Ishikawa (cell line): ENCODE measurements around the gene MOB2.

Experiments used
- CEBPB ChIP-seq: IDR thresholded peaks from 2 replicates; pipeline ENCODE4 v1.6.1; 2012
- CREB1 ChIP-seq: IDR thresholded peaks from 2 replicates; pipeline ENCODE4 v1.6.1; 2012; ENCODE audit warnings: low read depth
- EGR1 ChIP-seq: IDR thresholded peaks from 2 replicates; pipeline ENCODE4 v1.6.1; 2012
- EP300 ChIP-seq: IDR thresholded peaks from 2 replicates; pipeline ENCODE4 v1.6.1; 2012; ENCODE audit warnings: borderline replicate concordance
- FOXM1 ChIP-seq: IDR thresholded peaks from 2 replicates; pipeline ENCODE4 v1.6.1; 2012; ENCODE audit warnings: low read depth, borderline replicate concordance
- NFIC ChIP-seq: IDR thresholded peaks from 2 replicates; pipeline ENCODE4 v1.6.1; 2012
- RAD21 ChIP-seq: IDR thresholded peaks from 2 replicates; pipeline ENCODE4 v1.6.1; 2012; ENCODE audit warnings: low read depth
- TAF1 ChIP-seq: IDR thresholded peaks from 2 replicates; pipeline ENCODE4 v1.6.1; 2012; ENCODE audit warnings: low read depth, mild to moderate bottlenecking
- TCF12 ChIP-seq: IDR thresholded peaks from 2 replicates; pipeline ENCODE4 v1.6.1; 2012; ENCODE audit warnings: low read depth
- TEAD4 ChIP-seq: IDR thresholded peaks from 2 replicates; pipeline ENCODE4 v1.6.1; 2012
- YY1 ChIP-seq: IDR thresholded peaks from 2 replicates; pipeline ENCODE4 v1.6.1; 2012; ENCODE audit warnings: low read depth
- ZBTB7A ChIP-seq: IDR thresholded peaks from 2 replicates; pipeline ENCODE4 v1.6.1; 2012; ENCODE audit warnings: low read depth
- TF ChIP-seq, protein P1 (sequence below): IDR thresholded peaks from 2 replicates; pipeline ENCODE4 v1.6.1; 2012
- TF ChIP-seq, protein P2 (sequence below): IDR thresholded peaks from 2 replicates; pipeline ENCODE4 v1.6.1; 2012; ENCODE audit warnings: low read depth, mild to moderate bottlenecking
- TF ChIP-seq, protein P3 (sequence below): IDR thresholded peaks from 2 replicates; pipeline ENCODE4 v1.6.1; 2012

MOB2 gene, protein sequence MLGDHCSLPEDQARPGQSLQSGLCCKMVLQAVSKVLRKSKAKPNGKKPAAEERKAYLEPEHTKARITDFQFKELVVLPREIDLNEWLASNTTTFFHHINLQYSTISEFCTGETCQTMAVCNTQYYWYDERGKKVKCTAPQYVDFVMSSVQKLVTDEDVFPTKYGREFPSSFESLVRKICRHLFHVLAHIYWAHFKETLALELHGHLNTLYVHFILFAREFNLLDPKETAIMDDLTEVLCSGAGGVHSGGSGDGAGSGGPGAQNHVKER

DNA sequence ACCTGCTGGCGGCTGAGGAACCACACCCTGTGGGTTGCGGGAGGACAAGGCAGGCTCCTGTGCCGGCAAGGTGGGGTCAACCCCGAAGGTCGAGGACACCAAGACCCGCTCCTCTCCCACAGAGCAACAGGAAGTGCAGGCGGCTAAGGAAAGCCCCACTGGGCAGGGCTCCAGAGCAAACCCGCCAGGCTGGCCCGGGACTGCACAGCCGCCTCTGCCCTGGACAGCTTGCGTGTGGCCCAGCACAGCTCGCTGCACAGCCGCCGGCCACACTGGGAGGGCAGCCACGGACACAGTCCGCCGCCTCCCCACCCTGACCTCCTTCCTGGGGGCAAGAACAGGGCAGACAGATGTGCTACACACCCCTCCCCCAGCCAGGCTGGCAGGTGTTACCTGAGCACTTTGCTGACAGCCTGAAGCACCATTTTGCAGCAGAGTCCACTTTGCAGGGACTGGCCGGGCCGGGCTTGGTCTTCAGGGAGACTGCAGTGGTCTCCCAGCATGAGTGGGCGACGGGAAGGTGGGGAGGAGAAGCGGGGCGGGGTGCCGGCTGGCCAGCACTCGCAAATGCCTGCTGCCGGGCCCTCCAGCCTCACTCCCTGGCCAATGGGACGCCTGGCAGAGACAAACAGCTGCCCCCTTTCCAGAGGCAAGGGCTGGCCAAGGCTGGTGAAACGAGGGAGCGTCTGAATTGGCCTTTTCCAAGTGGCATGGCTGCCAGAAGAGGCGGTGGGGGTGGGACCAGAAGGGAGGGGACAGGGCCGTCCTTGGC, at the start of gene MOB2:
Gene MOB2, minus strand, starts transcription at position 726 of the 772 bp plus-strand sequence. Its CDS starts 223 bp downstream, at position 503.
- TF ChIP-seq YY1 (0 out of 2 replicates have a peak, but pooled peaks have one; percentile 10), CREB1 (no peak), FOXM1 (no peak), TAF1 (no peak), CEBPB (no peak), ZBTB7A (0 out of 2 replicates have a peak, but pooled peaks have one; percentile 28), RAD21 (no peak), NFIC (peak; percentile 77), EGR1 (no peak), TCF12 (peak; percentile 85), EP300 (peak; percentile 71; the same call in 1 of the 2 replicates)
- TF ChIP-seq, protein P1, sequence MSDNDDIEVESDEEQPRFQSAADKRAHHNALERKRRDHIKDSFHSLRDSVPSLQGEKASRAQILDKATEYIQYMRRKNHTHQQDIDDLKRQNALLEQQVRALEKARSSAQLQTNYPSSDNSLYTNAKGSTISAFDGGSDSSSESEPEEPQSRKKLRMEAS: peak; percentile 72
- TF ChIP-seq, protein P2, sequence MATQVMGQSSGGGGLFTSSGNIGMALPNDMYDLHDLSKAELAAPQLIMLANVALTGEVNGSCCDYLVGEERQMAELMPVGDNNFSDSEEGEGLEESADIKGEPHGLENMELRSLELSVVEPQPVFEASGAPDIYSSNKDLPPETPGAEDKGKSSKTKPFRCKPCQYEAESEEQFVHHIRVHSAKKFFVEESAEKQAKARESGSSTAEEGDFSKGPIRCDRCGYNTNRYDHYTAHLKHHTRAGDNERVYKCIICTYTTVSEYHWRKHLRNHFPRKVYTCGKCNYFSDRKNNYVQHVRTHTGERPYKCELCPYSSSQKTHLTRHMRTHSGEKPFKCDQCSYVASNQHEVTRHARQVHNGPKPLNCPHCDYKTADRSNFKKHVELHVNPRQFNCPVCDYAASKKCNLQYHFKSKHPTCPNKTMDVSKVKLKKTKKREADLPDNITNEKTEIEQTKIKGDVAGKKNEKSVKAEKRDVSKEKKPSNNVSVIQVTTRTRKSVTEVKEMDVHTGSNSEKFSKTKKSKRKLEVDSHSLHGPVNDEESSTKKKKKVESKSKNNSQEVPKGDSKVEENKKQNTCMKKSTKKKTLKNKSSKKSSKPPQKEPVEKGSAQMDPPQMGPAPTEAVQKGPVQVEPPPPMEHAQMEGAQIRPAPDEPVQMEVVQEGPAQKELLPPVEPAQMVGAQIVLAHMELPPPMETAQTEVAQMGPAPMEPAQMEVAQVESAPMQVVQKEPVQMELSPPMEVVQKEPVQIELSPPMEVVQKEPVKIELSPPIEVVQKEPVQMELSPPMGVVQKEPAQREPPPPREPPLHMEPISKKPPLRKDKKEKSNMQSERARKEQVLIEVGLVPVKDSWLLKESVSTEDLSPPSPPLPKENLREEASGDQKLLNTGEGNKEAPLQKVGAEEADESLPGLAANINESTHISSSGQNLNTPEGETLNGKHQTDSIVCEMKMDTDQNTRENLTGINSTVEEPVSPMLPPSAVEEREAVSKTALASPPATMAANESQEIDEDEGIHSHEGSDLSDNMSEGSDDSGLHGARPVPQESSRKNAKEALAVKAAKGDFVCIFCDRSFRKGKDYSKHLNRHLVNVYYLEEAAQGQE: no peak

DNA sequence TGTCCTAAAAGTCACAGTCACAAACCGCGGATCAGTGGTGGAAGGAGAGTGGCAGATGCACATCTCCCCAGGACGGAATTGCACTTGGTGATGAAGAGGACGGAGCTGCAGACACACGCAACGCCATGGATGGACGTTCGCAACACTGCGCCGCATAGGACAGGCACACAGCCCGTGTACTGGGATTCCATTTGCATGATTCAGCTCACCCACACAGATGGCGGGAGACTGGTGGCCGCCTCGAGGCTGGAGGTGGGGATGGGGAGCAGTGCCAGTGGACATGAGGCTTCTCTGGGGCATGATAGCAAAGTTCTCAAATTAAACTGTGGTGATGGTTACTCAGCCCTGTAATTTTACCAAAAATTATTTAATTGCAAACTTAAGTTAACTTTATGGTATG, 48.1 kb upstream of the MOB2 start:
- TF ChIP-seq EP300: no peak
- TF ChIP-seq CREB1: no peak
- TF ChIP-seq, protein P2: no peak
- TF ChIP-seq, protein P1: no peak
- no peak for TF ChIP-seq FOXM1
- no peak for TF ChIP-seq TCF12
- TF ChIP-seq ZBTB7A: no peak
- no peak for TF ChIP-seq TAF1
- TF ChIP-seq, protein P3, sequence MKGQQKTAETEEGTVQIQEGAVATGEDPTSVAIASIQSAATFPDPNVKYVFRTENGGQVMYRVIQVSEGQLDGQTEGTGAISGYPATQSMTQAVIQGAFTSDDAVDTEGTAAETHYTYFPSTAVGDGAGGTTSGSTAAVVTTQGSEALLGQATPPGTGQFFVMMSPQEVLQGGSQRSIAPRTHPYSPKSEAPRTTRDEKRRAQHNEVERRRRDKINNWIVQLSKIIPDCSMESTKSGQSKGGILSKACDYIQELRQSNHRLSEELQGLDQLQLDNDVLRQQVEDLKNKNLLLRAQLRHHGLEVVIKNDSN: no peak
- no peak for TF ChIP-seq RAD21
- no peak for TF ChIP-seq YY1
- no peak for TF ChIP-seq CEBPB

DNA sequence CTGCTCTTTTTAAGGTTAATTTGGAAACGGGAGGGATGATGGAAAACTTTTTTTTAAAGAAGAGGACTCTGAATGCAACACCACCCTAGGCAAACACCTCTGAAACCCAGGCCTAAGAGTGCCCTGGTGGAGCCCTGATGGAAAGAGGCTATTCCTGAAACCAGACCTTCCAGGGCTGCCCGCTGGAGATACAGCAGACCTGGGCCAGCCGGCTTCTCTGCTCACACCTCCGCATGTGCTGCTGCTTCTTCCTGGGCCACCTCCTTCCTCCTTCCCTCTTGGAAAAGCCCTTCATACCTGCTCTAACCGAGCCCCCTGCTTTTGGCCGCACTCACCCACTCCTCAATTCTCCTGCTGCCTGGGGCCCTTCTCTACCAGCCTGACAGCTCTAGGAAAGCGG, 47.6 kb upstream of the MOB2 start:
- no peak for TF ChIP-seq ZBTB7A
- TF ChIP-seq, protein P2: no peak

DNA sequence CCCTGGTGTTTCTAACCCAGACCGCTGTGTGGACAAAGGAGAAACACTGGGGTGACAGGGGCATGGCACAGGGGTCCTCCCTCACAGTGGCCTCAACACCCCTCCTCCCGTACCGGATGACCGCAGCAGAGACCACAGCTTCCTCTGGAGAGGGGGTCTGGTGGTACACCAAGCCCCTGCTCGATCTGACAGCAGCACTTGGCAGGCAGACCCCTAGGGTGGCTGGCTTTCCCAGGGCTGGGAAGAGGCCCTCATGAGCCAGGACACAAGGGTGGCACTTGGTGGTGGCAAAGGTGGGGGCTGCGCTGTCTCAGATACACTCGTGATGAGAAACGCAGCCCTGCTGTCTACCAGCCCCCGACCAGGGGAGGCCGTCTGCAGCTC, 46.8 kb upstream of the MOB2 start:
- TF ChIP-seq RAD21: no peak
- TF ChIP-seq TEAD4: no peak
- TF ChIP-seq NFIC: no peak
- TF ChIP-seq ZBTB7A: no peak
- TF ChIP-seq TCF12: no peak
- TF ChIP-seq EP300: no peak
- TF ChIP-seq YY1: no peak
- TF ChIP-seq, protein P2: no peak
- no peak for TF ChIP-seq FOXM1
- TF ChIP-seq, protein P3: no peak
- TF ChIP-seq CEBPB: no peak
- TF ChIP-seq EGR1: no peak
